ENCODE results near the gene OVAAL. TPM values are rescaled to one million over a fixed set of nuclear protein-coding genes. Genes with fewer than 3 reads are reported as not detected.

OVAAL gene
- total RNA-seq, 1 experiment from 2014 or later, result not detected

DNA sequence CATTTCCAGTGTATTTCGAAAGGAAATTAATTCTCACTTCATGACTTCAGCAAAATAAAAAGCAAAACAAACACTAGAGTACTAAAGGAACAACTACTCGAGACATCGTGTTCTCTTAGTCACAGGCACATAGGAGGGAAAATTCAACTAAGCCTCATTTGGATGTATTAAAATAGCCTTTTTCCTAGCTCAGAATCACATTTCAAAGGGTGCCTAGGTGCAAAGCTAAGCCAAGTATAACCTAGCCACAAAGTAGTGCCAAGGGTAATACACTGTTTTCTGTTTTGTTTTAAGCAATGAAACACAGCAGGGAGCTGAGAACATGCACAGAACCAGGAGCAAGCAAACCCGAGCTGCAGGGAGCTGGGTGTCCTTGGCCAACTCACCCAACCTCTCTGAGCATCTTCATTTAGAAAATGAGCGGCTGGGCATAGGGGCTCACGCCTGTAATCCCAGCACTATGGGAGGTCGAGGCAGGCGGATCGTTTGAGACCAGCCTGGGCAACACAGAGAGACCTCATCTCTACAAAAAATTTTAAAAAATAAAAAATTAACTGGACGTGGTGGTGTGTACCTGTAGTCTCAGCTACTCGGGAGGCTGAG is 29.8 kb upstream of the OVAAL start:
- TF ChIP-seq, protein P1, sequence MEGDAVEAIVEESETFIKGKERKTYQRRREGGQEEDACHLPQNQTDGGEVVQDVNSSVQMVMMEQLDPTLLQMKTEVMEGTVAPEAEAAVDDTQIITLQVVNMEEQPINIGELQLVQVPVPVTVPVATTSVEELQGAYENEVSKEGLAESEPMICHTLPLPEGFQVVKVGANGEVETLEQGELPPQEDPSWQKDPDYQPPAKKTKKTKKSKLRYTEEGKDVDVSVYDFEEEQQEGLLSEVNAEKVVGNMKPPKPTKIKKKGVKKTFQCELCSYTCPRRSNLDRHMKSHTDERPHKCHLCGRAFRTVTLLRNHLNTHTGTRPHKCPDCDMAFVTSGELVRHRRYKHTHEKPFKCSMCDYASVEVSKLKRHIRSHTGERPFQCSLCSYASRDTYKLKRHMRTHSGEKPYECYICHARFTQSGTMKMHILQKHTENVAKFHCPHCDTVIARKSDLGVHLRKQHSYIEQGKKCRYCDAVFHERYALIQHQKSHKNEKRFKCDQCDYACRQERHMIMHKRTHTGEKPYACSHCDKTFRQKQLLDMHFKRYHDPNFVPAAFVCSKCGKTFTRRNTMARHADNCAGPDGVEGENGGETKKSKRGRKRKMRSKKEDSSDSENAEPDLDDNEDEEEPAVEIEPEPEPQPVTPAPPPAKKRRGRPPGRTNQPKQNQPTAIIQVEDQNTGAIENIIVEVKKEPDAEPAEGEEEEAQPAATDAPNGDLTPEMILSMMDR (IDR thresholded peaks at IDR 0.05; ENCODE audit: insufficient read depth in 1 of 2, low read depth in 1 of 2, low read length in 1 of 2, severe bottlenecking in 1 of 2, unreplicated experiment in 1 of 2), result no peak
- Mint-ChIP-seq H3K4me3 (ENCODE audit: unreplicated experiment) (no peak overlapping the region), H3K27me3 (ENCODE audit: insufficient read depth, unreplicated experiment) (no peaks in the 10 kb centered on the region), H3K9me3 (ENCODE audit: unreplicated experiment) (peaks cover 15% of the 10 kb centered on the region), H3K27ac (ENCODE audit: unreplicated experiment) (peak overlapping the region; percentile 70), H3K4me1 (ENCODE audit: low read depth, unreplicated experiment) (peaks cover 41% of the 10 kb centered on the region), H3K36me3 (ENCODE audit: insufficient read depth, unreplicated experiment) (no peaks in the 10 kb centered on the region)
- H3K27me3 ChIP-seq (replicated peaks; ENCODE audit: control insufficient read depth, insufficient read depth, low read length), result no peaks in the 10 kb centered on the region
- no peak for DNase-seq
- H3K9me3 ChIP-seq, result no peaks in the 10 kb centered on the region
- intact Hi-C loops (cut with micrococcal nuclease; ENCODE audit: unreplicated experiment), result no loop called here
- BruUV-seq (replicated peaks), result no TSS peak
- no peak overlapping the region for H3K4me3 ChIP-seq (ENCODE audit: low read depth, low read length)
- H3K4me1 ChIP-seq, result peaks cover 38% of the 10 kb centered on the region
- no peaks in the 10 kb centered on the region for H3K36me3 ChIP-seq (ENCODE audit: control insufficient read depth, insufficient read depth, low read length)
- ChIA-PET CTCF (no interaction called here), POLR2A (no interaction called here)

DNA sequence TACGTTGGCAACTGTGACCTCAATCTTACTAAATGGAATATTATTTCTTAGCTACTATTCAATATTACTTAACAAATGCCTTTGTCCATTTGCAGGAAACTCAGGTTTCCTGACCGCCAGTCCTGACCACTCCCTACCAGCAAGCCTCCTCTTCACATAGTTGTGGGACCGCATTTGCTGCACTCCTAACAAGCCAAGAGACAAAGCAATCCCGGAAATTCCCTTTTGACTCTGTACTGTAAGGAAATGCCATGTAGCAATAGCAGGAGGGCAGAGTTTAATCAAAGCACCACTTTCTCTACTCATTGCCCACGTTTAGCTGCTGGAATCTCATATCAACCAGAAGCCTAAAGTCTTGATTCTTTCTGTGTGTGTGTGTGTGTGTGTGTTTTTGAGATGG is 28.3 kb upstream of the OVAAL start:
- Mint-ChIP-seq H3K27ac (ENCODE audit: unreplicated experiment) (peak overlapping the region; percentile 59), H3K4me3 (ENCODE audit: unreplicated experiment) (no peak overlapping the region), H3K27me3 (ENCODE audit: insufficient read depth, unreplicated experiment) (no peaks in the 10 kb centered on the region), H3K36me3 (ENCODE audit: insufficient read depth, unreplicated experiment) (no peaks in the 10 kb centered on the region), H3K4me1 (ENCODE audit: low read depth, unreplicated experiment) (peaks cover 30% of the 10 kb centered on the region), H3K9me3 (ENCODE audit: unreplicated experiment) (peaks cover 9% of the 10 kb centered on the region)
- Histone ChIP-seq H3K4me1 (peaks cover 32% of the 10 kb centered on the region), H3K36me3 (ENCODE audit: control insufficient read depth, insufficient read depth, low read length) (no peaks in the 10 kb centered on the region), H3K4me3 (ENCODE audit: low read depth, low read length) (no peak overlapping the region), H3K9me3 (no peaks in the 10 kb centered on the region), H3K27me3 (replicated peaks; ENCODE audit: control insufficient read depth, insufficient read depth, low read length) (no peaks in the 10 kb centered on the region)
- ChIA-PET POLR2A (no interaction called here), CTCF (no interaction called here)
- BruUV-seq (replicated peaks), result no TSS peak
- DNase-seq, result no peak
- TF ChIP-seq, protein P1 (IDR thresholded peaks at IDR 0.05; ENCODE audit: insufficient read depth in 1 of 2, low read depth in 1 of 2, low read length in 1 of 2, severe bottlenecking in 1 of 2, unreplicated experiment in 1 of 2), result no peak
- intact Hi-C loops (cut with micrococcal nuclease; ENCODE audit: unreplicated experiment), result loop anchor here (5.0 kb wide), 2 partner anchors 247 to 332 kb away; no protein-coding TSS in a partner anchor

DNA sequence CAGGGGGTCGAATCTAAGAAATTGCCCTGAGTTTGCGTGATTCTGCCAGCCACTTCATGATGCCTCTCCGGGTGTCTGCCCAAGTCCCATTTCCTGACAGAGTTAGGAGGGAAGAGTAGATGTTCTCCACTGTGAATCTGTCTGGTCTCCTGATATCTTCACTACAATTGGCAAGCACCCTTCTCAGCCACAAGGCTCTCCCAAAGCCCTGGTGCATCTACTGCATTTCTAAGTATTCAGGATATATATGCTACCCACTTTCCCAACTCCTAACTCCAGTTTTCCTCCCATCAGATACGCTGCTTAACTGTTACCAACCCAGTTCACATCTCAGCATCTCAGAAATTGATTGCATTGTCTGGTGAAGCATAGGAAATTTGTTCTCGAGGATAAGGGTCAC is 25.9 kb upstream of the OVAAL start:
- ChIA-PET CTCF (no interaction called here), POLR2A (no interaction called here)
- Histone ChIP-seq H3K36me3 (ENCODE audit: control insufficient read depth, insufficient read depth, low read length) (no peaks in the 10 kb centered on the region), H3K4me1 (peaks cover 9% of the 10 kb centered on the region), H3K4me3 (ENCODE audit: low read depth, low read length) (no peak overlapping the region), H3K9me3 (no peaks in the 10 kb centered on the region), H3K27me3 (replicated peaks; ENCODE audit: control insufficient read depth, insufficient read depth, low read length) (no peaks in the 10 kb centered on the region)
- Mint-ChIP-seq H3K27me3 (ENCODE audit: insufficient read depth, unreplicated experiment) (no peaks in the 10 kb centered on the region), H3K9me3 (ENCODE audit: unreplicated experiment) (no peaks in the 10 kb centered on the region), H3K27ac (ENCODE audit: unreplicated experiment) (no peak overlapping the region), H3K36me3 (ENCODE audit: insufficient read depth, unreplicated experiment) (no peaks in the 10 kb centered on the region), H3K4me1 (ENCODE audit: low read depth, unreplicated experiment) (peaks cover 10% of the 10 kb centered on the region), H3K4me3 (ENCODE audit: unreplicated experiment) (no peak overlapping the region)
- TF ChIP-seq, protein P1 (IDR thresholded peaks at IDR 0.05; ENCODE audit: insufficient read depth in 1 of 2, low read depth in 1 of 2, low read length in 1 of 2, severe bottlenecking in 1 of 2, unreplicated experiment in 1 of 2), result no peak
- BruUV-seq (replicated peaks), result no TSS peak
- intact Hi-C loops (cut with micrococcal nuclease; ENCODE audit: unreplicated experiment), result loop anchor here (1.0 to 5.0 kb wide), 3 partner anchors 244 to 633 kb away; no protein-coding TSS in a partner anchor
- no peak for DNase-seq
